HG03521 (cell line): ENCODE data around the gene DENND1B.

Experiments used
- ATAC-seq: cut with Tn5 transposase; IDR thresholded peaks from one replicate; pipeline ENCODE4 v1.9.1; 2021; ENCODE audit warnings: mild to moderate bottlenecking, moderate library complexity; ENCODE audit not compliant: unreplicated experiment

The DENND1B gene

DNA sequence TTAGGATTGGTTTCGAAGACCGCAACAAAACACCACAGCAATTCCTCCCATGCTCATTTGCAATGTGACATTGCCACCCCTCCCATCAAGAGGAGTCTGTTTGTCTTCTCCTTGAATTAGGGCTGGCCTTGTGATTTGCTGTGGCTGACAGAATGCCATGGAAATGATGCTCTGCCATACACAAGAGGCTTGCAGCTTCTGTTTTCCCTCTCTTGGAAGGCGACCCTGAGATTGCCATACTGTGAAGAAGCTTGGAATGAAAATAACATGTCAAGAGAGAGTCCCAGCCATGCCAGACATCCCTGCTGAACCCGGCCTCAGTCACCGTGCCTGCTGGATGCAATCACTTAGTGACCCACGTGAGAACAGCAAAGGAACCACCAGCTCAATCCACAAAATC is 294.8 kb downstream of the DENND1B start:
- no peak for ATAC-seq

DNA sequence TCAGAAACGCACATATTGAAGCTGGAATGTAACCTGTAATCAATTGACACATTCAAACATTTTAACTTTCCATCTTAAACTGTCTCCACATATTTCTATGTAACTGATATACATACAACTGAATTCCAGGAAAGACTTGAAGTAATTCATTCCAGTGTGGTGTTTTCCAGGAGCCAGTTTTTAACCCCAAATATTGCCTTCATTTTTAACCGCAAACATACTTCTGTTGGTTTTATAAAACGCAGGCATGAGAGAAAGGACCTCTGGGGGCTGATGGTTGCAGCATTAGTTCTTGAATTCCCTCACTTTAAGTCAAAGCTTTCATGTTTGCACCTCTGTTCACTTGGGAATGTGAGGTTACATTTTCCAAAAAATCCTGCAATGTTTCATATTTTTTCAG is 303.1 kb downstream of the DENND1B start:
- ATAC-seq: no peak

DNA sequence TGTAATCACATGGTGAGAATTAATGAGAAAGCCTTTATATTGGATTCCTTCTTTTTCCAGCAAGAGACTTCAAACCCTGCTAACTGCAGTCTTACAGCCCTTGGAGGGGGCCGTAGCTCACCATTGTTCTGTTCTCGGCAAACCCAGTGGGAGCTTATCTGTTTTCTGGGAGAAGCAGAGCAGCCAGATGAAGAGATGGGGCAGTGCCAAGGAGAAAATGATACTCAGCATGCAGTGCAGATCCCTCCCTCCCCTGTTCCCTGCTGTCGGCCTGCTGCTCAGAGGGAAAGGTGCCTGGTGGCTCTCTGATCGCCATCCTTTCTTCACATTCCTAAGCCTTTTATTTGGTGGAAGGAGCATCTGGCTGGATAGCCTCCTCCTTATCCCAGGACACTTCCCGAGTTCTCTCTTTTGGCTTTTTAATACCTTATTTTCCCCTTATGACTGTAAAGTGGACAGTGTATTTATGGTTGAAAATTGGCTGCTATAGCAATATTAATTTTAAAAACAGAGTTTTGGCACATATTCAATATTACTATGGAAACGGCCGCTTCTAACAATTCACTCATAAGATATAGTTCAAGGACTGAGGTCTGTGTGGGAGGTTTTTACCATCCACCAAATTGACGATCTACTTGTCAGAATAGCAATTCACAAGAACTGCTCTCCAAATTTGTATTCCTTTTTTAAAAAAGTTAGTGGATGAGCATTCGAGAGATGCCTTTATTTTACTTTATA is 303.9 kb downstream of the DENND1B start:
- no peak for ATAC-seq

DNA sequence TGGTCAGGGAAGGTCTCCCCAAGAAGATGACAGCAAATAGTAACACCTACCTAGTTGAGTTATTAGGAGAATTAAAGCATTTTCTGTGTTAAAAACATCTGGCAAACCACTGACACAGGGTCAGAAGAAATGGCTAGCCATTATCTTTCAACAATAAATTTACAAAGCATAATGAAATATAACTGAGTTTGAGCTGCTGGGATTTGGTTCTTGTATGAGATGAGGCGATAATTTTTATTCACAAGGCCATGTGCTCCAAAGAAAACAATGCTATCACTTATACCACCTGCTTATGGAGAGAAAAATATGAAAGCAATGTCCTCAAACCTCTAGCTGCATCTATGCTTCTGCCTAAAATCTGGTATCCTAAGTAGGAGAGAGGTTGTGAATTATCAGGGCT is 304.9 kb downstream of the DENND1B start:
- ATAC-seq: no peak

DNA sequence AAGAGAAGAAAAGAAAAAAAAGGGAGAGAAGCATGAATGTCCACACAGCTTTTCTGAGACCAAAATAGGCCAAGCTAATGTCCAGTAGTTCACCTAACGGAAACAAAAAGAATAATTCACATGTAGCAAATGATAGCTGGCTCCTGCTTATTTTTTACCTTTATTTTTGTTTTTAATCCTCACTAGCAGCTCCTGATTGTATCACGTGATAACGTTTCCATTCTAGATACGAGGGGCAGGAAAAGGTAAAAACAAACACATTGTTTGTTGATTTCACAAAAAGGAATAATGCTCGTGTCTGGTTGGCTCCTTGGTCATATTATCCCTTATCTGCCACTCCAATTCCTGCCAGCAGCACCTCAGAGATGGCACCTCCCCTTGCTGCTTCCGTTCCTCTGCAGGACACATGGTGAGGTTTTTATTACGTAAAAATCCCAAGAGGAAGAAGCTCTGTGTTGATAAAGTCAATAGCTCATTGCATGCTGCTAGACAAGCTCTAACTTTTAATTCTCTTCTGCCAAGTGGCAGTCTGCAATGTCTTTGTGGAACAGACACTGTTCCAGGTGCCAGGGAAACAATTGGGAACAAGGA is 305.6 kb downstream of the DENND1B start:
- ATAC-seq: no peak

DNA sequence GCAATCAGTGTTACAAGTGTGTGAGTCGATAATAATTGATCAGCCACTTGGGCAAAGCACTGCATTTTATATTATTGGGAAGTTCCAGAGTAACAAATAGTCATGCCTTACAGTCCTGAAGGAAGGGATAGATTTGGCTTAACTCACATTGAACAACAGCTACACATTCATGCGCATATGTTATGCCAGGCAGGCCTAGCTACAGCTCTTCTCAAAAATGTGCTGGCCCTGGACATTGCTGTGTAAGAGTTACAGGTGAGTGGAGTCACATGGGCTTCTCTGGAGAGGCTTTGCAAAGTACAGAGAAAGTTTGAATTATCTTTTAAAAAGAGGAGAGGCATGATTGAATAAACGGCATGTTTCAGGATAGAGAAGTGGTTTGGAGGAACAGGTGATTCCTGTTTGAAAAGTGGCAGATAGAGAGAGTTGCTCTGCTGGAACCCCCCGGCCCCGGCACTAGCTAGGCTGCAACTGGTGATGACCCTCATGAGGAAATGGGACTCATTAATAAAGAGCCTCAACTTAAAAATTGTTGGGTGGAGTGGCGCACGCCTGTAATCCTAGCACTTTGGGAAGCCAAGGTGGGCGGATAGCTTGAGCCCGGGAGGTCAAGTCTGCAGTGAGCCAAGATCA is 306.6 kb downstream of the DENND1B start:
- ATAC-seq: no peak

DNA sequence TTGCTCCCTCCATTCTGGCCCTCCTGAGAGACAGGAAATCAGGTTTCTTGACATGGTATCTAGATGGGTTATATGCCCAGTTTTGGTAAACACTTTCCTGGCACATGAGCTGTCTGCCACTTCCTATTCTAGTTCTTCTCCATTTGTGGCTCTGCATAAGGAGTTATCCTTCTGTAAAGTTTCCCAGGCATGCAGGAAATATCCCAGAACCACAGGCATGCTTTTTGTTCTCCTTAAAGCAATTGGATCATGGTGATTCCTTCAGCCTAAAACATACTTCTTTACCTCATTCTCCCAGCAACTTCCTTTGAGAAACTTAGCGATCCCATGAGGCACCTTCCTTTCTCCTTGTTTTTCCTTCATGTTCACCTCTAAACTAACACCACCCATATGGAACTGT is 307.4 kb downstream of the DENND1B start:
- no peak for ATAC-seq

DNA sequence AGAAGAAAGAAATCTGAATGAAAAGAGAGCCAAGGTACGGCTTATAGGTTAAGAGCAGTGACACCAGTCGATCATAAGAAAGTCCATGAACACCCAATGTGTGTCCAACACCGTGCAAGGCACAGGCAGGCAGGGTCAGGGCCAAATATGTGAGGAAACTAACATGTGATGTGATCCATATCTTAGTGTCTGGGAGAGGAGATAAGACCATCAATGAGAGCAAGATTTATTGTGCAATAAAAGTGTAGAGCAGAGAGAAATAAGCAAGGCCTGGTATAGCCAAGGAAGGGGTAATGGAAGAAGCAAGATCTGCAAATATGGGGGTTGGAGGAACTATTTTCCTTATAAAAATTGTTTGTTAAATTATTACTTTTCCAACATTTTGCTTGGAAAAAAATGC is 308.5 kb downstream of the DENND1B start:
- no peak for ATAC-seq

DNA sequence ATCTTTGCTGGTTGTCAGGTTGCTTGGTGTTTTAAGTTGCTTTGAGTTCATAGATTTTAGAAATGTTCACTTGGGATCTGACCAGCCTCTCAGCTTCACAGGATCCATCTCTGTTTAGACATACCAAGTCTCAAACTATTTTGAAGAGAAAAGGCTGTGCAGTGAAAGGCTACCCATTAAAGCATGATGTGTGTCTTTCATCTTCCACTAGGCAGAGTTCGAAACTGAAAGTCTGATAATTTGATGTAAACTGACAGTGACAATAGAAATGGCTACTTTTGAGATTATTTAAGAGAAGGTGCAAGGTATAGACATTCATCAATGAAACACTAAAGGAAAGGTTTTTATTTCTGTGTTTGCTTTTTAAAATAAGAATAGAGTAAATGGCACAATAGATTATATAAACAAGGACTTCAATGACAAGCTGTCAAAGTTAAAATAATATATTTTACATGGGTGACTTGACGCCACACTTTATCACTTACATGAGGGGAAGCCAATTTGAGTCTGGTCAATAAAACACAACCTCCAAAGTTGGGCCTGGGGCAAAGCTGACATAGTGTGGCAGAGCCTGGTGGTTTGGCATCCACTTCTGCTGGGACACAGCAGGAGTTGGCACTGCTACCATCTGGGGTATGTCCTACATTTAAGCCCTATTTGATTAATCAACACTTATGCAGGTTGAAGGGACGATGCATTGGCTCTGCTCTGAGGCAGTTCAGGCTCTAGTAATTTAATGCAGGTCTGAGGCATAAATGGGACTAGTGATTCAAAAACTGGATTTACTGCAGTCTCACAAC is 309.6 kb downstream of the DENND1B start:
- no peak for ATAC-seq

DNA sequence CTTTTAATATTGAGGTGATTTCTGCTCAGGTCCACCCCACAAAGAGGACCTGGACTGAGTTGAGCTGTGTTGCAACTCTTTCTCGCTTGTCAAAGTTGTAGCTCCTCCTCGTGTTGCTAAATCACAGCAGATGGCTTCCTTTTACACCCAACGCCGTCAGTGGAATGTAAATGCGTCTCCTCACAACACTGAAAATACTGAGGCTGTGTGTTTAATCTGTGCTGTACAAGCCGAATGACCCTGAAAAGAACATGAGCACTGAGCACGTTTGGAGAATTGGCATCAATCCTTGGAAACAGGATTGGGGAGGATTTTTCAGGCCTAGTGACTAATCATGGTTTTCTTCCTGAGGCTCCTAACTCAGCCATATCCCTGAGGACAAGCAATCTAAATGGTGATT is 311.2 kb downstream of the DENND1B start:
- no peak for ATAC-seq

DNA sequence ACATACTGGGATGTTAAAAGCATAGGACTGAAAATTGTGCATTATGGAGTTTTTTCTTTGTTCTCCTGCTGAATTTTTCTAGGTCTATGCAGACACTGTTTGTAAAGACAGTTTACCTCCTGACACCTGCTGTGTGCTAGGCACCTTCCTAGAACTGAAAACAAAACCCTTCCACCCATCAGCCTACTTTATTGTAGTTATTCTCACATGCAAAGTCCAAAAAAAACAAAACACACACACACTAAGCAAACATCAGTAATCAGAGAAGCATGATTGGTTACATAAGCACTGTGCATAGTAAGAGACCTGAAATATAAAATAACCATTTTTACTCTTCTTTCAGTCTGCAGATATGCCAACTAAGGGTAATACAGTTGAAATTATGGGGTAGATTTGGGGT is 312.1 kb downstream of the DENND1B start:
- no peak for ATAC-seq

DNA sequence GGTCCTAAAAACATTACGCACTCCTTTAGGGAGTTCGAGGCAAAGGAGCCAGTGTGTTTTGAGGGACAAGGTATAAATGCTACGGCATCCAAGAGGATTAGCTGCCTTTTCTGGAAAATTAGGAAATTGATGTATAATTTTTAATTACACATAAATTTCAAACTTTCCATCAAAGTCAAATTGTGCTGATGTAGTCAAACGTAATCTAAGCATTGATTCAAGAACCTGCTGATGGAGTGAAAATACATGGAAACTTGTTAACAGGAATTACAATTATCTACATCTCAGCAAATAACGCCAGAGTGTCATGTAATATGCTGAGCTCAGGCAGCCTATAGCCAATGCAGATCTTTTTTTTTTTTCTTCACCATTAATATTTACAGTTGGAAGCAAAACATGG is 312.7 kb downstream of the DENND1B start:
- ATAC-seq: no peak
